Measurements from ENCODE around the gene TMIE.
"Not testable (repeated sequence)": the region's sequence is repeated elsewhere in the genome, so short reads cannot be mapped to it uniquely, and the experiment has no call there.

TMIE gene

GRCh38 chr3:46748170-46748569 lies 47.0 kb downstream of the TMIE start:
- H3K36me3 ChIP-seq (ENCODE audit: control insufficient read depth in 1 of 2, insufficient read depth in 2 of 2, low read depth in 1 of 2, low read length in 2 of 2), result no peaks in the 10 kb centered on the region
- H2BK120ac ChIP-seq (ENCODE audit: low read depth, low read length), result no peak overlapping the region
- no peak overlapping the region for H3K4me2 ChIP-seq (ENCODE audit: low read length, poor library complexity, severe bottlenecking)
- H2BK12ac ChIP-seq (ENCODE audit: low read length in 2 of 2), result no peak overlapping the region
- no peak overlapping the region for H3K9ac ChIP-seq (ENCODE audit: low read length)
- DNase-seq, result no peak
- H3K4ac ChIP-seq (ENCODE audit: low read depth in 1 of 2, low read length in 2 of 2), result no peak overlapping the region
- no peaks in the 10 kb centered on the region for H3K9me3 ChIP-seq (ENCODE audit: control insufficient read depth, low read length)
- H4K8ac ChIP-seq (ENCODE audit: low read length), result no peak overlapping the region
- H3K14ac ChIP-seq (ENCODE audit: low read length in 2 of 2), result no peak overlapping the region
- 84% methylated on average over 2 of the region's 2 CpGs for WGBS
- peaks cover 24 to 55% of the 10 kb centered on the region in 2 experiments for H3K27me3 ChIP-seq (ENCODE audit: control insufficient read depth in 1 of 2, insufficient read depth in 1 of 2, low read length in 2 of 2)
- H4K91ac ChIP-seq (ENCODE audit: low read length), result no peak overlapping the region
- H3K4me3 ChIP-seq (ENCODE audit: insufficient read depth in 1 of 2, low read depth in 1 of 2, low read length in 2 of 2), result no peak overlapping the region
- no peak overlapping the region for H2AFZ ChIP-seq (ENCODE audit: low read depth, low read length)
- H3K18ac ChIP-seq (ENCODE audit: low read depth in 1 of 2, low read length in 2 of 2), result no peak overlapping the region
- no peak overlapping the region for H2BK5ac ChIP-seq (ENCODE audit: low read depth, low read length, poor library complexity, severe bottlenecking)
- H3K4me1 ChIP-seq (ENCODE audit: control insufficient read depth, insufficient read depth, low read depth, low read length), result no peaks in the 10 kb centered on the region
- no peak overlapping the region for H2BK15ac ChIP-seq (ENCODE audit: low read depth, poor library complexity, severe bottlenecking)
- no peaks in the 10 kb centered on the region for H3K79me1 ChIP-seq (replicated peaks; ENCODE audit: low read length, poor library complexity, severe bottlenecking)
- no peak overlapping the region for H2AK5ac ChIP-seq (ENCODE audit: low read length, severe bottlenecking)
- H3K27ac ChIP-seq (ENCODE audit: low read length, poor library complexity, severe bottlenecking), result no peak overlapping the region
- no peak overlapping the region for H3K23ac ChIP-seq (ENCODE audit: low read length in 2 of 2)

DNA sequence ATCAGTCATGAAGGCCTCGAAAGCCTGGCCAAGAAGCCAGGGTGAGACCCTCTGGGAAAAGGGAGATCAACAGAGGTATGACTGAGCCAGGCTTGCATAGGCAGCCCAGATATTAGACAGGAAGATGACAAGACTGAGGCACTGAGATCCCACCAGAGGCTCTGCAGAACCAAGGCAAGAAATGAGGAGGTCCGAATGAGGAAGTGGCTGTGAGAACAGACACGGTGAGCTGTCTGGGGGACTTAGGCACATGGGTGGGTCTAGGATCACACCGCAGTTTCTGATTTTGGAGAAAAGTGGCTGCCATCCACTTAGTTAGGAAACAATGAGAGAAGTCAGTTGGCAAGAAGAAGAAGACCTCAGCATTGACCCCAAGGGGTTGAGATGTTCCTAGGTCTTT lies 47.9 kb downstream of the TMIE start:
- Histone ChIP-seq H3K23ac (ENCODE audit: low read length in 2 of 2) (no peak overlapping the region), H3K27me3 (ENCODE audit: control insufficient read depth in 1 of 2, insufficient read depth in 1 of 2, low read length in 2 of 2) (peaks cover 25 to 47% of the 10 kb centered on the region in 2 experiments), H2BK5ac (ENCODE audit: low read depth, low read length, poor library complexity, severe bottlenecking) (no peak overlapping the region), H2BK120ac (ENCODE audit: low read depth, low read length) (no peak overlapping the region), H3K4me3 (ENCODE audit: insufficient read depth in 1 of 2, low read depth in 1 of 2, low read length in 2 of 2) (no peak overlapping the region), H3K9ac (ENCODE audit: low read length) (no peak overlapping the region), H3K14ac (ENCODE audit: low read length in 2 of 2) (no peak overlapping the region), H3K27ac (ENCODE audit: low read length, poor library complexity, severe bottlenecking) (no peak overlapping the region), H4K91ac (ENCODE audit: low read length) (no peak overlapping the region), H3K18ac (ENCODE audit: low read depth in 1 of 2, low read length in 2 of 2) (no peak overlapping the region), H2BK12ac (ENCODE audit: low read length in 2 of 2) (no peak overlapping the region), H3K4me1 (ENCODE audit: control insufficient read depth, insufficient read depth, low read depth, low read length) (no peaks in the 10 kb centered on the region), H3K4ac (ENCODE audit: low read depth in 1 of 2, low read length in 2 of 2) (no peak overlapping the region), H4K8ac (ENCODE audit: low read length) (no peak overlapping the region), H3K4me2 (ENCODE audit: low read length, poor library complexity, severe bottlenecking) (no peak overlapping the region), H2AFZ (ENCODE audit: low read depth, low read length) (no peak overlapping the region), H3K79me1 (replicated peaks; ENCODE audit: low read length, poor library complexity, severe bottlenecking) (no peaks in the 10 kb centered on the region), H3K36me3 (ENCODE audit: control insufficient read depth in 1 of 2, insufficient read depth in 2 of 2, low read depth in 1 of 2, low read length in 2 of 2) (no peaks in the 10 kb centered on the region), H2AK5ac (ENCODE audit: low read length, severe bottlenecking) (no peak overlapping the region), H3K9me3 (ENCODE audit: control insufficient read depth, low read length) (no peaks in the 10 kb centered on the region), H2BK15ac (ENCODE audit: low read depth, poor library complexity, severe bottlenecking) (no peak overlapping the region)
- DNase-seq, result no peak
- 88% methylated on average over 4 of the region's 4 CpGs for WGBS

DNA sequence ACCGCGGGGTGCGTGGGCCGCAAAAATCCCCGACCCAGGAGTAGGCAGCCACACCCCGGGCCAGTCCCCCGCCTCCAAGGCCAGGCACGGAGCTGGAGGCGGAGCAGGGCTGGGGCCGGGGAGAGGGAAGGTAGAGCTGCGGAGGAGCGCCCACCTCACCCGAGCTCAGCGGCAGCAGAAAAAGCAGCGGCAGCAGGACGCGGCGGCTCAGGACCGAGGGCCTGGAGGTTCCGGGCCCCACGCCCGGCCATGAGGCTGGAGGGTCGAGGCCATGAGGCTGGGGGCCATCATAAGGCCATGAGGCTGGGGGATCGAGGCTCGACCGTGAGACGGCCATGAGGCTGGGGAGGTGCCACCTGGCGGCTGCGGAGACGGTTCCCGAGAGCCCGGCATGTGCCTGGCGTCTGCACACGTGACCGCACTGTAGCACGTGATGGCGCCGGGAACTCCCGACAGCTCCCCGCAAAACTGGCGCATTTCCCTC lies 49.4 kb downstream of the TMIE start:
- Histone ChIP-seq H2BK120ac (ENCODE audit: low read depth, low read length) (no peak overlapping the region), H3K18ac (ENCODE audit: low read depth in 1 of 2, low read length in 2 of 2) (no peak overlapping the region), H3K14ac (ENCODE audit: low read length in 2 of 2) (no peak overlapping the region), H3K9ac (ENCODE audit: low read length) (no peak overlapping the region), H3K4me2 (ENCODE audit: low read length, poor library complexity, severe bottlenecking) (no peak overlapping the region), H4K8ac (ENCODE audit: low read length) (no peak overlapping the region), H3K27ac (ENCODE audit: low read length, poor library complexity, severe bottlenecking) (no peak overlapping the region), H3K23ac (ENCODE audit: low read length in 2 of 2) (no peak overlapping the region), H2BK15ac (ENCODE audit: low read depth, poor library complexity, severe bottlenecking) (no peak overlapping the region), H3K4me1 (ENCODE audit: control insufficient read depth, insufficient read depth, low read depth, low read length) (no peaks in the 10 kb centered on the region), H3K79me1 (replicated peaks; ENCODE audit: low read length, poor library complexity, severe bottlenecking) (no peaks in the 10 kb centered on the region), H3K4me3 (ENCODE audit: insufficient read depth in 1 of 2, low read depth in 1 of 2, low read length in 2 of 2) (no peak overlapping the region), H3K4ac (ENCODE audit: low read depth in 1 of 2, low read length in 2 of 2) (no peak overlapping the region), H3K36me3 (ENCODE audit: control insufficient read depth in 1 of 2, insufficient read depth in 2 of 2, low read depth in 1 of 2, low read length in 2 of 2) (no peaks in the 10 kb centered on the region), H2AK5ac (ENCODE audit: low read length, severe bottlenecking) (no peak overlapping the region), H2BK5ac (ENCODE audit: low read depth, low read length, poor library complexity, severe bottlenecking) (no peak overlapping the region), H4K91ac (ENCODE audit: low read length) (no peak overlapping the region), H3K27me3 (ENCODE audit: control insufficient read depth in 1 of 2, insufficient read depth in 1 of 2, low read length in 2 of 2) (peaks cover 29 to 46% of the 10 kb centered on the region in 2 experiments), H3K9me3 (ENCODE audit: control insufficient read depth, low read length) (no peaks in the 10 kb centered on the region), H2AFZ (ENCODE audit: low read depth, low read length) (no peak overlapping the region), H2BK12ac (ENCODE audit: low read length in 2 of 2) (no peak overlapping the region)
- 92% methylated on average over 41 of the region's 41 CpGs for WGBS
- no peak for DNase-seq

GRCh38 chr3:46753127-46753526 lies 51.9 kb downstream of the TMIE start:
- not testable (repeated sequence) for H3K9ac ChIP-seq (ENCODE audit: low read length); H4K8ac ChIP-seq (ENCODE audit: low read length); H2AK5ac ChIP-seq (ENCODE audit: low read length, severe bottlenecking); H3K27ac ChIP-seq (ENCODE audit: low read length, poor library complexity, severe bottlenecking); H2BK5ac ChIP-seq (ENCODE audit: low read depth, low read length, poor library complexity, severe bottlenecking); H3K4ac ChIP-seq (ENCODE audit: low read depth in 1 of 2, low read length in 2 of 2); DNase-seq; H3K79me1 ChIP-seq (replicated peaks; ENCODE audit: low read length, poor library complexity, severe bottlenecking); H3K9me3 ChIP-seq (ENCODE audit: control insufficient read depth, low read length); H2BK12ac ChIP-seq (ENCODE audit: low read length in 2 of 2); H3K14ac ChIP-seq (ENCODE audit: low read length in 2 of 2); H3K23ac ChIP-seq (ENCODE audit: low read length in 2 of 2); H3K36me3 ChIP-seq (ENCODE audit: control insufficient read depth in 1 of 2, insufficient read depth in 2 of 2, low read depth in 1 of 2, low read length in 2 of 2); H2AFZ ChIP-seq (ENCODE audit: low read depth, low read length); H3K4me1 ChIP-seq (ENCODE audit: control insufficient read depth, insufficient read depth, low read depth, low read length); H3K18ac ChIP-seq (ENCODE audit: low read depth in 1 of 2, low read length in 2 of 2); H3K4me2 ChIP-seq (ENCODE audit: low read length, poor library complexity, severe bottlenecking); H2BK120ac ChIP-seq (ENCODE audit: low read depth, low read length); H2BK15ac ChIP-seq (ENCODE audit: low read depth, poor library complexity, severe bottlenecking); H4K91ac ChIP-seq (ENCODE audit: low read length); H3K4me3 ChIP-seq (ENCODE audit: insufficient read depth in 1 of 2, low read depth in 1 of 2, low read length in 2 of 2)
- WGBS, result 73% methylated on average over 6 of the region's 6 CpGs
- peaks cover 27 to 39% of the 10 kb centered on the region in 2 experiments for H3K27me3 ChIP-seq (ENCODE audit: control insufficient read depth in 1 of 2, insufficient read depth in 1 of 2, low read length in 2 of 2)
